EH (cell line): ENCODE results near the gene FAAP20.
A peak's percentile ranks its signal among the peaks of the same experiment; 100 is the strongest.

ENCODE experiments used
- DNase-seq: peaks from one replicate; pipeline ENCODE4 v3.0.0-alpha.2; 2015; ENCODE audit warnings: low read depth

The FAAP20 gene

DNA sequence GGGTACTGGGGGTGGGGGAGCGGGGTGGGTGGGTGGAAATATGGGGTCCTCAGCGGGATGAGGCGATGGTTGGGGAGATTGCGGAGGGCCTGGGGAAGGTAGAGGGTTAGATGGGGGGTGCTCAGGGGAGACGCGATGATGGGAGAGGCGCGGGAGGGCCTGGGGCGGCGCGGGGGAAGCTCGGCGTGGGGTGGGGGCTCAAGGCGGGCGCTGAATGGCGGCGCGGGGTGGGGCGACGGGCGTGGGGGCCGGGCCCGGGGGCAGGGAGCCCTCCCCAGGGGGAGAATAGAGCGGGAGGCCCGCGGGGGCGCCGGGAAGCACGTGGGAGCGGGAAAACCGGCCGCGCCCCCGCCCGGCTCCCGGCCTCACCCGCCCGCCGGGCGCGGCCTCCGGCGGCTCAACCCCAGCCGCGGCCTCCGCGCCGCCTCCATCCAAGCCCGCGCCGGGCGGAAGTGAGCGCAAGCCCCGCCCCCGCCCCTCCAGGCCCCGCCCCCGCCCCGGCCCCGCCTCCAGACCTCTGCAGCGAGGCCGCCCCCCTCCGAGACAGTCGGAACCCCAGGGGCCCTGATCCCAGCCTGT, at the start of gene FAAP20:
Gene FAAP20, minus strand, starts transcription at position 454 of the 579 bp plus-strand sequence. Its CDS starts 23 bp downstream, at position 431.
- peak; percentile 75 for DNase-seq

GRCh38 chr1:2242814-2243725, 48.5 kb upstream of the FAAP20 start:
- DNase-seq, result no peak

GRCh38 chr1:2241820-2242219, 47.2 kb upstream of the FAAP20 start:
- no peak for DNase-seq

- peak; percentile 57 for DNase-seq
Measured at GRCh38 chr1:2240270-2241156, 45.9 kb upstream of the FAAP20 start.

GRCh38 chr1:2239384-2239985, 44.9 kb upstream of the FAAP20 start:
- DNase-seq, result no peak

DNA sequence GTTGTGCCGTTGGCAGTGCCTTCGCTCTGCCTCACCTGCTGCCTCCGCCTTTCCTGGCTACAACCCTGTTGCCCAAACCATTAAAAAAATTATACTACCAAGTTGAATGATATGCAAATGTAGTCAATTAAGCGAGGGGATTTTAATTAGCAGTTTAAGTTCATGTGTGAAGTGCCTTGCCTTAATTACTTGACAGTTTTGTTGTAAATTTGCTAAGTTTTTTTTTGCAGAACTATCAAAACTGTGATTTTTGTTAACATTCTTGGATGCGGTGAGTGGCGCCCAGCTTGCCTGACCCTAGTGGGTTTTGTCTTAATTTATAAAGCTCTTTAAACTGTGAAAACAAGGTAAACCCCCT, 44.4 kb upstream of the FAAP20 start:
- DNase-seq, result no peak

- DNase-seq, result no peak
Measured at GRCh38 chr1:2238361-2239012, 43.9 kb upstream of the FAAP20 start.

DNA sequence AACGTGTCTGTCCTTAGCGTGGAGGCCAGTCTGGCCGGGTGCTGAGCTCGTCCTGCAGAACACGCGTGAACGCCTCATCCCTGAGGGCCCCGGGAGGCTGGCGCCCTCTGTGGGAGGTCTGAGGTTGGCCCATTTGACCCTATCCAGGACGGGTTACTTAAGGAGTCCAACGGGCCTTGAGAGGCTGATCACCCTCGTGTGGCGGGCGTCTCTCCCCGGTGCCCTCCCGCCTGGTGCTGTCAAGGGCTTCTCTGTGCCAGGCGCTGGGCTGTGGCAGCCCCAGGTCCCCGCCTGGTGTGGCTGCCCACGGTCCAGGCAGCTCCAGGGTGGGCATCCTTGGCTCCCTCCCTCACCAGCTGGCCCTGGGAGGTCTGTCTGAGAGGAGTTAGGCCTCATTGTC, 43.2 kb upstream of the FAAP20 start:
- no peak for DNase-seq

DNA sequence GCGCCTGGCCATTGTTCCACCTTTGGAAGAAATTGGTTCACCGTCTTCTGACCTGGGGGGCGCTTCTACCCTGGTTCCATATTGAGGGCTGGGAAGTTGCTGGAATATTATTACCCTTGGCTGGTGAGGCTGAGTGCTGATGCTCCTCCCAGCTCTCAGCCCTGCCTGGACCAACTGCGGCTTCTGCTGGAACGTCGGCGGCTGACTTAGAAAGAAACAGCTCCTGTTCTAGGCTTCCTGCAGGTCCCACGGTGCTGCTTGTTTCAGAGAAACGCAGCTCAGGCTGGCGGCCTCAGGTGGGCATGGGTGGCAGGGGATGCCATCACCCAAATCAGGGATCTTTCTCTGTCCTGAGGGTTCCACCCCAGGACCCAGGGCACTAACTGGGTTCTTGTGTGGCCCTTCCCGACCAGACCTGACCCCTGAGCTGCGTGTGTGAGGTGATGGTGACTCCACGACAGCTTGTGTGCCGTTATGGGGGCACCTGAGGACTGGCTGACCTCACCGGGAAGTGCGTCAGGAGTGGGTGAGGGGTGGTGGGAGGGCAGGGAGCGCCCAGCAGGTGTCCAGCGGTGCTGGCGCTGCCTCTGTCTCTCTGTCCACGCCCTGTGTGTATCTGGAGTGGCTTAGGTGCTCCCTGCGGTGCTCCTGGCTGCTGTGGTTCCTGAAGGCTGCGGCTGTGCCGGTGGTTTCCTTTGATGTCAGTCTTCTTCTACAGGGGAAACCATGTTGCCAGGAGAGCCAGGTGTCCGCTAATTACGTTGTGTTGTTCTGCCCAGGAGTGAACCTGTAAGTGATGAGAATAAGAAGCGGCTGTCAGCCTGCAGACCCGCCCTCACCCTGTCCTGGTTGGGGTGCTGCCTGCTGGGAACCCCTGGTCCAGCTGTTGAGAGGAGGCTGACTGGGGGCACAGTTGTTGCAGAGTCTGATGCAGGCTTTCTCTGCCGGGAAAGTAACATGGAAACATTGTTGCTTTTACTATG, 42.4 kb upstream of the FAAP20 start:
- DNase-seq, result no peak

DNA sequence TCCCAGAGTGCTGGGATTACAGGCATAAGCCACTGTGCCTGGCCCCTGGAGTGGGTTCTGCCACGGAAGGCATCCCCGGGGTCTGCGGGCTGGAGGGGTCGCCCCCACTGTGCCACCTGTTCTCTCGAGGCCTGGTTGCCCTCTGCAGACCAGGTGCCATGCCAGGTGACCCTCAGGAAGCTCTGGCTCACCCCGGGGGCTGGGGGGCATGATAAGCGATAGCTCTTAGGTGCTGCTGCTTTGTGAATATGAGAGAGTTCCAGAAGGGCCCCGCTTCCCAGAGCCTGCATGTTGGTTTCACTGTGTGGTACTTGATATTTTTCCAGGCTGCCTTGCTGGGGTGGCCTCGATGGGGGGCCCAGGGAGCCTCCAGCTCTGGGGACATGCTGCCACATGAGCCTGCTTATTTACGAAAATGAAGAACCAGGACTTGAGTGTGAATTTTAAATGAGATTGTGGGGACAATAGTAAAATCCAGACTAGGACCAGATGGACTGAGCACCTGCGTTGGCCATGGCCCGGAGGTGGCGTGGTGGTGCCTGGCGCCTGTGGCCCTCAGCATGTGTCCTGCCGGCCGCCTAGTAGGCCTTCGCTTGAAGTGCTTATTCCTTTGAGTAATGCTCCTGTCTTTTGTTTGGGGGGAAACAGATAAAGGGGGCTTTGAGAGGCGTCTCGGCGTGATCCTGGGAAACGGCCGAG, 40.9 kb upstream of the FAAP20 start:
- no peak for DNase-seq

DNA sequence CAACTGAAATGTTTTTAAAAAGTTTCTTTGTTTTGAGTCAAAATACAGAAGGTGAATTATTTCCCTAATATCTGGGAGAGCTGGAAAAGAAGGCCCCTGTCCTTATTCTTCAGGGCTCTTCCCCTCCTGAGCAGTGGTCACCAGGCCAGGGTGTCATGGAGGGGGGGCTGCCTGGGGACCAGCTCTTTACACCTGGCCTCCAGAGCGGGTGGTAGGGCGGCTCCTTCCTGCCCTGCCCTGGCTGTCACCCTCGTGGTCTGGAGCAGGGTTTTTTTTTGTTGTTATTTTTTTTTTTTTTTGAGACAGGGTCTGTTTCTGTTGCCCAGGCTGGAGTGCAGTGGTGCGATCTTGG, 40.2 kb upstream of the FAAP20 start:
- DNase-seq, result no peak

GRCh38 chr1:2233997-2234761, 39.6 kb upstream of the FAAP20 start:
- peak; percentile 94 for DNase-seq

GRCh38 chr1:2233468-2233867, 38.9 kb upstream of the FAAP20 start:
- no peak for DNase-seq

GRCh38 chr1:2232916-2233438, 38.4 kb upstream of the FAAP20 start:
- DNase-seq, result no peak

DNA sequence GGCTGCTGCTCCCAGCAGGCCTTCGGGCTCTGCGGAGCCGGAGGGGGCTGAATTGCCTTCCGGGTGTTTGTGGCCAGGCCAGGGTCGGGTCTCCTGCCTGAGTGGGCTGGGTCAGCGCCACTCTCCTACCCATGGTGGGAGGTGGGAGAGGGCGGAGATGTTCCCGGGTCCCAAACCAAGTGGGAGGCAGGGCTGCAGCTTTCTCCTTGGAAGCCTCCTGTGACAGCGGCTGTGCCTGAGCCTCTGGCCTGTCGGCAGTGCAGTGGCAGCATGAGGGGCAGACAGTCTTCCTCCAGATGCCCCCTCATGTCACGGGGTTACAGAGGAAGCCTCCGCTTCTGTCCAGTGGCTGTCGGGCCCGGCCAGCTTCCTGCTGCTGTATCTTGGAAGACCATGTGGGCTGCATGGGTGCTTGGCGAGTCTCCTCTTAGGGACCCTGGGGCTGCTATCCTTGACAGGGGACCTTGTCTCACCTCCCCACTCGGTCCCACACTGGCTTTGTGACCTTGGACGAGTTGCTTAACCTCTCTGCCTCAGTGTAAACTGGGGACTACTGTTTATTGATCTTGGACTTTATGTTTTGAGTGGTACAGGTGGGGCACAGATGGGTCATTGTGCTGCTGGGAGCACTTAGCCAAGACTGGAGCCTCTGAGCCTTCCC, 37.8 kb upstream of the FAAP20 start:
- no peak for DNase-seq

DNA sequence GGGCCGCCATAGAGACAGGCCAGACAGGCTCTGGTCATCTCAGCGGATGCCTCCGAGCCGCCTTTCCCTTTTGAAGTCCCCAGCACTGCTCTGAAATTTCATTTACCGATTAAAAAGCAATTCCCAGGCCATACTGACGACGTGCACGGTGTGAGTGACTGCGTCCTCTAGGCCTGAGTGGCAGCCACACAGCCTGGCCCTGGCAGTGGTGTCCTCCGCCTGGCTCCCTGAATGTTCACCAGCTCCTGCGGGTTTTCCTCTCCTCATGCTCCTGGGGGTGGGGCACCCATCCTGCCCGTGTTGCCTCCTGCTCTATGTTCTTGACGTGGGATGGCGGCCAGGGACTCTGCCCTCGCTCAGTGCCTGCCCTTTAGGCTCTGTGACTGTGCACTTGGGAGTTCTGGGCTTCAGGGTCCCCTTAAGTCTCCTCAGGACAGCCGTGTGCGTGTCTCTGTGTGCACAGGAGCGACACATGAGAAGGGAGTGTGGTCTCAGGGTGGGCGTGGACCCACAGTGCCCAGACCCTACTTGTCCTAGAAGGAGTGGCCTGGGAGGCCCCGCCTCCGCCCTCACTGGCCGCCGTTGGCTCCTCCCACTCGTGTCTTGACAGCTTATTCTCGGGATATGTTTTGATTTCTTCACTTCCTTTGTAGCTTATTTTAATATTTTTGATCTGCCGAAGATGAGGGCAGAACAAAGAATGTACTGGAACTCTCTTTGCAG, 37.1 kb upstream of the FAAP20 start:
- DNase-seq, result peak; percentile 89

DNA sequence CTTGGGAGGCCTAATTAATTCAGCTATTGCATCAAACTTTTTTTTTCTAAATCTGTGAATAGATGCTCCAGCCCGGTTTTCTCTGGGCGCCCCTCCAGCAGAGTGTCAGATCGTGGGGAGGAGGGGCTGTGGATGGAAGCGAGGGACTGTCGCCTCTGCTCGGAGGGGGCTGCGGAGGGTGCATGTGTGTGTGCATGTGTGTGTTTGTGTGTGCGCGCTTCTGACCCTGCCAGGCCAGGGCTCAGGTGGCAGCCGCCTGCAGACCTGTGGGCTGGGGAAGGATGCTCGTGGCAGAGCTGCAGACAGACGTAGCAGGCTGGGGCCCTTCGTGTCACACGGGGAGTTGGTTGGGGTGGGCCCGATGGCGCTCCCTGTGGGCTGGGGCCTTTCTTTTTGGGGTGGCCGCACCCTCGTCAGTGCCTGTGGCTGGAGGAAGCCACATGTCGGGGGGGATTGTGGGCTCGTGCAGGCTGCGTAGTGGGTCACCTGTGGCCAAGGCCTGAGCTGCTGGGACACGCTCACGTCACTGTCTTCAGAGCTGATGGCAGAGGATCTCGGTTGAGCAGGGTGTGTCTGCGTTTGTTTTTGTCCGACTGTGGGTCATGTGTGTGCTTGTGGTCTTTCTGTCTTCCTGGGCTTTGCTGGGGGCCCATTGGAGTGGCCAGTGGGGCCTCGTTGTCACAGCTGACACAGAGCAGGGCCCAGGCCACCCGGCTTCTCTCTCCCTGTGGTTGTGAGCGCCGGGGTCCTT, 36.4 kb upstream of the FAAP20 start:
- peak; percentile 44 for DNase-seq
